Omental fat pad (tissue), 4 donors: ENCODE results near the gene PAX7. TPM values are rescaled to one million over a fixed set of nuclear protein-coding genes. Genes with fewer than 3 reads are reported as not detected.
"Not testable (repeated sequence)": the region's sequence is repeated elsewhere in the genome, so short reads cannot be mapped to it uniquely, and the experiment has no call there.

Experiments
- ATAC-seq: fragments of 150-250 bp; one replicate; pipeline ENCODE4 v1.9.1; 2016; ENCODE audit warnings: mild to moderate bottlenecking, moderate library complexity; ENCODE audit not compliant: low FRiP score
- DNase-seq: peaks from one replicate; pipeline ENCODE4 v3.0.0-alpha.2; 2019; ENCODE audit warnings: low spot score
- total RNA-seq, 4 donors: library from RNA; depleted of rRNA; stranded (reverse); fragments of >200 nt; gene quantifications; one replicate each; pipeline ENCODE4 v1.1.0, GENCODE V29; 2016
- TF ChIP-seq, protein P1 (sequence below), 3 donors: fragments of 450-650 bp; IDR thresholded peaks; one replicate each; pipeline ENCODE4 v1.5.1; 2016 to 2017; ENCODE audit warnings: antibody characterized with exemption in 3 of 3, mild to moderate bottlenecking in 3 of 3, moderate library complexity in 2 of 3

Gene PAX7
- total RNA-seq, 4 donors from 2014 or later = not detected

- DNase-seq = no peak
- no peak for ATAC-seq
- TF ChIP-seq, protein P1, sequence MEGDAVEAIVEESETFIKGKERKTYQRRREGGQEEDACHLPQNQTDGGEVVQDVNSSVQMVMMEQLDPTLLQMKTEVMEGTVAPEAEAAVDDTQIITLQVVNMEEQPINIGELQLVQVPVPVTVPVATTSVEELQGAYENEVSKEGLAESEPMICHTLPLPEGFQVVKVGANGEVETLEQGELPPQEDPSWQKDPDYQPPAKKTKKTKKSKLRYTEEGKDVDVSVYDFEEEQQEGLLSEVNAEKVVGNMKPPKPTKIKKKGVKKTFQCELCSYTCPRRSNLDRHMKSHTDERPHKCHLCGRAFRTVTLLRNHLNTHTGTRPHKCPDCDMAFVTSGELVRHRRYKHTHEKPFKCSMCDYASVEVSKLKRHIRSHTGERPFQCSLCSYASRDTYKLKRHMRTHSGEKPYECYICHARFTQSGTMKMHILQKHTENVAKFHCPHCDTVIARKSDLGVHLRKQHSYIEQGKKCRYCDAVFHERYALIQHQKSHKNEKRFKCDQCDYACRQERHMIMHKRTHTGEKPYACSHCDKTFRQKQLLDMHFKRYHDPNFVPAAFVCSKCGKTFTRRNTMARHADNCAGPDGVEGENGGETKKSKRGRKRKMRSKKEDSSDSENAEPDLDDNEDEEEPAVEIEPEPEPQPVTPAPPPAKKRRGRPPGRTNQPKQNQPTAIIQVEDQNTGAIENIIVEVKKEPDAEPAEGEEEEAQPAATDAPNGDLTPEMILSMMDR (IDR thresholded peaks at IDR 0.05) = no peak
These were observed 112.6 kb downstream of the PAX7 start for GRCh38 chr1:18743233-18743632.

DNA sequence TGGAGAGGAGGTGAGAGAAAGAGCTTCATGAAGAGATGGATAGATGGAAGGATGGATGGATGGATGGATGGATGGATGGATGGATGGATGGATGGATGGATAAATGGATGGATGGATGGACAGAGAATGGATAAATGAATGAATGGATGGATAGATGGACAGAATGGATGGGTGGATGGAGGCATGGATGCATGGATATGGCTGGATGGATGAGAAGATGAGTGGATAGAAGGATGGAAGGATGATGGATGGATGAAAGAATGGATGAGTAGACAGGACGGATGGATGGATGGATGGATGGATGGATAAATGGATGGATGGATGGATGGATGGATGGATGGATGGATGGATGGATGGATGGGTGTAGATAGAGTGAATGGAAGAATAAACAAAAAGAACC is 113.7 kb downstream of the PAX7 start:
- not testable (repeated sequence) for ATAC-seq, DNase-seq

DNA sequence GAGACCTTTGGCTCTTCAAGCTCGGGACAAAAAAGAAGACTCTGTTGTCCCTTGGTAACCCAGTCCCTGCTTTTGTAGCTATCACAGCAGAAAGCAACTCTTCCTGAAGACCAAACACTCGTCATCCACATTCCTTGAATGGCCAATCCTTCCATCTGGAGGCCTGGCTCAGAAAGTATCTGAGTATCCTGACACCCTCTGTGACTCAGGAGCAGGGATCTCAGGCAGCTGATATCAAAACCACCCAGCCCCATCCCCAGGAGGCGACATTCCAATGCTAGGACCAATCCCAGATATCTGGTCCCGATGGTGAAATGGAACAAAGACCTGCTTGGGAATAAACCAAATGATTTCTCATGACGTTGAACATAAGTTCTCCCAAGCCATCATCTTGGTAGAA is 116.3 kb downstream of the PAX7 start:
- DNase-seq (no peak), ATAC-seq (no peak)
- TF ChIP-seq, protein P1 (IDR thresholded peaks at IDR 0.05) = no peak

DNA sequence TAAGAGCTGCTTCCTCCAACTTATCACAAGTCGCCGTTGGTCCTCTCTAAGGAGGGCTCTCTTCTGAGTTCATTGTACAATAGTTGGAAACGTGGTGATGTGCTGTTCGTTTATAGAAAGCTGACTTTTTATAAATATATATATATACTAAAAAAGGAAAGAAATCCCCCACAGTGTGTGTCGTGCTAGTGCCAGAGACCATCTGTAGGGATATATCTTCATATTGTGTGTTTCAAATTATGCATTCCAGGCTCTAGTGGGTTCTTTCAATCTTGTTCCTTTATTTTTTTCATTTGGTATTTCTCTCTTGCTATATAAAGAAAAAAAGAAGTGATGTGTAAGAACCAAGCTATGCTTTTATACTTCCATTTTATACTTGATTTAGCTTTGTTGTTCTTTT is 117.0 kb downstream of the PAX7 start:
- TF ChIP-seq, protein P1 (IDR thresholded peaks at IDR 0.05) = no peak
- no peak for DNase-seq
- ATAC-seq = no peak

- TF ChIP-seq, protein P1 (IDR thresholded peaks at IDR 0.05) = no peak
- ATAC-seq = no peak
- no peak for DNase-seq
These were observed 117.8 kb downstream of the PAX7 start for GRCh38 chr1:18748435-18748834.

- no peak for ATAC-seq
- DNase-seq = no peak
- TF ChIP-seq, protein P1 (IDR thresholded peaks at IDR 0.05) = no peak
These were observed 118.9 kb downstream of the PAX7 start for GRCh38 chr1:18749569-18749968.

DNA sequence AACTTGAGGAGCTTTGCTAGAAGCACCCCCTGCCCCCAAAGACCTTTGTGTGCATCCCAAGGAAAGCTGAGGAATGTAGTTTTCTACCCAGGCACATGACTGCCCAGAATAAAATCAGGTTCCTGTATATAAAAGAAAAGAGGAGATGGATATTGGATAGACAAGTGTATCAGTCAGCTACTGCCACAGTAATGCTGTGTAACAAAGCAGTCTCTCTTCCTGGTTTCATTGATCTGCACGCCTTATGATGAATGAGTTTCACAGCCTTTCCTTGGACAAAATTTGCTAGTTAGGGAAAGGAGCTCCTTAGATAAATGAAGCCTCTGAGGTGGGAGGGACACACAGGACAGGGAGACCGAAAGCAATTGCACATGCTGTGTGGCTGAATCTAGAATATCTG is 120.0 kb downstream of the PAX7 start:
- no peak for DNase-seq
- TF ChIP-seq, protein P1 (IDR thresholded peaks at IDR 0.05) = no peak
- no peak for ATAC-seq

- no peak for DNase-seq
- TF ChIP-seq, protein P1 (IDR thresholded peaks at IDR 0.05) = no peak
- no peak for ATAC-seq
These were observed 120.8 kb downstream of the PAX7 start for GRCh38 chr1:18751425-18751824.
